Epithelial cell of esophagus (primary cell): ENCODE data around the gene RBP3.
A peak's percentile ranks its signal among the peaks of the same experiment; 100 is the strongest.

ENCODE experiments used
- DNase-seq: peaks from one replicate; pipeline ENCODE4 v3.0.0; 2010; ENCODE audit warnings: low read depth
- H3K4me3 ChIP-seq: 2 replicates; pipeline ENCODE4 v1.5.1; 2011; ENCODE audit warnings: mild to moderate bottlenecking, low read length, control low read depth
- CTCF ChIP-seq: IDR thresholded peaks from 2 replicates; pipeline ENCODE4 v1.5.1; 2011; ENCODE audit warnings: low read depth, mild to moderate bottlenecking, low read length, control low read depth, inconsistent platforms; ENCODE audit not compliant: insufficient read depth; ENCODE audit errors: missing control alignments

Gene RBP3

GRCh38 chr10:47379445-47379785 is 31.3 kb downstream of the RBP3 start:
- no peak overlapping the region for H3K4me3 ChIP-seq
- DNase-seq: no peak
- TF ChIP-seq CTCF: no peak

- no peak overlapping the region for H3K4me3 ChIP-seq
- TF ChIP-seq CTCF: no peak
- no peak for DNase-seq
These were observed 31.7 kb downstream of the RBP3 start for GRCh38 chr10:47379901-47380300.

- no peak for DNase-seq
- no peak overlapping the region for H3K4me3 ChIP-seq
- TF ChIP-seq CTCF: no peak
These were observed 32.4 kb downstream of the RBP3 start for GRCh38 chr10:47380341-47381102.

- H3K4me3 ChIP-seq: no peak overlapping the region
- TF ChIP-seq CTCF: no peak
- no peak for DNase-seq
These were observed 32.9 kb downstream of the RBP3 start for GRCh38 chr10:47381103-47381395.

- no peak for TF ChIP-seq CTCF
- DNase-seq: no peak
- H3K4me3 ChIP-seq: no peak overlapping the region
These were observed 33.5 kb downstream of the RBP3 start for GRCh38 chr10:47381427-47382379.

- H3K4me3 ChIP-seq: peak overlapping the region; percentile 65
- TF ChIP-seq CTCF: peak; percentile 4
- DNase-seq: peak; percentile 18
These were observed 35.3 kb downstream of the RBP3 start for GRCh38 chr10:47383261-47384147.
